Measurements from ENCODE around the gene UAP1L1.
"Not testable (repeated sequence)": the region's sequence is repeated elsewhere in the genome, so short reads cannot be mapped to it uniquely, and the experiment has no call there.

The UAP1L1 gene

GRCh38 chr9:137116728-137117127 lies 39.4 kb downstream of the UAP1L1 start:
- DNase-seq: no peak

GRCh38 chr9:137117269-137117731 lies 40.0 kb downstream of the UAP1L1 start:
- no peak for DNase-seq

GRCh38 chr9:137118092-137118603 lies 40.8 kb downstream of the UAP1L1 start:
- not testable (repeated sequence) for DNase-seq

- not testable (repeated sequence) for DNase-seq
Observed at GRCh38 chr9:137121927-137122795, 44.8 kb downstream of the UAP1L1 start.

- not testable (repeated sequence) for DNase-seq
Observed at GRCh38 chr9:137122796-137123467, 45.6 kb downstream of the UAP1L1 start.

GRCh38 chr9:137123468-137123837 lies 46.1 kb downstream of the UAP1L1 start:
- DNase-seq: no peak

GRCh38 chr9:137123952-137124462 lies 46.7 kb downstream of the UAP1L1 start:
- DNase-seq: not testable (repeated sequence)

- DNase-seq: no peak
Observed at GRCh38 chr9:137126786-137127185, 49.5 kb downstream of the UAP1L1 start.

GRCh38 chr9:137127301-137128157 lies 50.2 kb downstream of the UAP1L1 start:
- DNase-seq: no peak

GRCh38 chr9:137128158-137128861 lies 51.0 kb downstream of the UAP1L1 start:
- no peak for DNase-seq

- no peak for DNase-seq
Observed at GRCh38 chr9:137128862-137129455, 51.6 kb downstream of the UAP1L1 start.

- peak; percentile 86 for DNase-seq
Observed at GRCh38 chr9:137129456-137130175, 52.3 kb downstream of the UAP1L1 start.

- DNase-seq: no peak
Observed at GRCh38 chr9:137130176-137130755, 52.9 kb downstream of the UAP1L1 start.

All from NCI-H1105 treated with DMSO at 0.1 percent for 48 hours (cell line).